Measurements from ENCODE around the gene WDR41.
"Not testable (repeated sequence)": the region's sequence is repeated elsewhere in the genome, so short reads cannot be mapped to it uniquely, and the experiment has no call there.

WDR41 gene

GRCh38 chr5:77491783-77492652 lies at the start of gene WDR41:
WDR41 (minus strand) TSS chr5:77492316; CDS start chr5:77492220, 96 bp downstream.
- peak within 1 kb of the TSS; percentile 88 for H3K4me3 ChIP-seq (ENCODE audit: low read depth, low read length)
- TF ChIP-seq CTCF (IDR thresholded peaks at IDR 0.05; ENCODE audit: insufficient read depth, low read length, missing control alignments) = peak; percentile 96
- DNase-seq (ENCODE audit: low read depth, low spot score) = peak; percentile 86
- ChIA-PET POLR2A (interaction anchor here (0.7 to 1.7 kb wide), 7 partner anchors 10 to 414 kb away, joined by 3 to 6 read pairs (median 4); no protein-coding TSS in a partner anchor), CTCF (interaction anchor here (0.6 to 4.5 kb wide), 67 partner anchors 8 to 671 kb away, joined by 3 to 115 read pairs (median 4); partner anchors contain the start of gene ZBED3)

GRCh38 chr5:77531297-77531696 lies 39.2 kb upstream of the WDR41 start:
- no peak overlapping the region for H3K4me3 ChIP-seq (ENCODE audit: low read depth, low read length)
- TF ChIP-seq CTCF (IDR thresholded peaks at IDR 0.05; ENCODE audit: insufficient read depth, low read length, missing control alignments) = no peak
- POLR2A ChIA-PET = no interaction called here
- DNase-seq (ENCODE audit: low read depth, low spot score) = no peak
- CTCF ChIA-PET = no interaction called here

GRCh38 chr5:77518304-77518703 lies 26.2 kb upstream of the WDR41 start:
- POLR2A ChIA-PET = no interaction called here

GRCh38 chr5:77514457-77514856 lies 22.3 kb upstream of the WDR41 start:
- ChIA-PET CTCF (interaction anchor here (3.0 kb wide), 1 partner anchor 22 kb away, joined by 9 read pairs; the partner anchor contains the start of gene WDR41), POLR2A (no interaction called here)
- no peak for DNase-seq (ENCODE audit: low read depth, low spot score)
- no peak for TF ChIP-seq CTCF (IDR thresholded peaks at IDR 0.05; ENCODE audit: insufficient read depth, low read length, missing control alignments)
- H3K4me3 ChIP-seq (ENCODE audit: low read depth, low read length) = no peak overlapping the region

More at GRCh38 chr5:77518304-77518703, 26.2 kb upstream of the WDR41 start:
- no peak overlapping the region for H3K4me3 ChIP-seq (ENCODE audit: low read depth, low read length)
- TF ChIP-seq CTCF (IDR thresholded peaks at IDR 0.05; ENCODE audit: insufficient read depth, low read length, missing control alignments) = no peak
- CTCF ChIA-PET = interaction anchor here (1.5 to 1.8 kb wide), 3 partner anchors 26 to 374 kb away, joined by 3 to 6 read pairs (median 3); partner anchors contain the start of gene WDR41
- no peak for DNase-seq (ENCODE audit: low read depth, low spot score)

- ChIA-PET CTCF (interaction anchor here (3.0 kb wide), 1 partner anchor 21 kb away, joined by 9 read pairs; the partner anchor contains the start of gene WDR41), POLR2A (no interaction called here)
- no peak for DNase-seq (ENCODE audit: low read depth, low spot score)
- no peak overlapping the region for H3K4me3 ChIP-seq (ENCODE audit: low read depth, low read length)
- TF ChIP-seq CTCF (IDR thresholded peaks at IDR 0.05; ENCODE audit: insufficient read depth, low read length, missing control alignments) = no peak
These were observed 21.2 kb upstream of the WDR41 start for GRCh38 chr5:77513321-77513720.

- not testable (repeated sequence) for DNase-seq (ENCODE audit: low read depth, low spot score); H3K4me3 ChIP-seq (ENCODE audit: low read depth, low read length)
- ChIA-PET CTCF (interaction anchor here (1.3 to 1.4 kb wide), 2 partner anchors 9 kb away, joined by 11 read pairs; partner anchors contain the start of gene WDR41), POLR2A (interaction anchor here (2.2 kb wide), 1 partner anchor 9 kb away, joined by 5 read pairs; the partner anchor contains the start of gene WDR41)
These were observed 9.0 kb upstream of the WDR41 start for GRCh38 chr5:77501132-77501531.

Measured in AG04449 (cell line).